Keratinocyte (primary cell): ENCODE results near the gene CLCN5. TPM values are rescaled to one million over a fixed set of nuclear protein-coding genes. Genes with fewer than 3 reads are reported as not detected.

Source experiments
- DNase-seq: peaks from one replicate; pipeline ENCODE4 v3.0.0-alpha.2; 2011; ENCODE audit warnings: low read depth, missing footprints, low spot score
- FAIRE-seq: peaks from 2 replicates; lab custom pipeline; 2011; peaks lifted over from hg19 to GRCh38; lab: Jason Lieb, UNC
- H2AFZ ChIP-seq: 2 replicates; pipeline ENCODE4 v1.6.0; 2012; ENCODE audit warnings: low read length, control low read depth, inconsistent platforms; ENCODE audit not compliant: control insufficient read depth
- H3K27ac ChIP-seq: 2 replicates; pipeline ENCODE4 v1.5.1; 2011; ENCODE audit warnings: low read length; ENCODE audit not compliant: control insufficient read depth, insufficient read depth
- H3K27me3 ChIP-seq: 3 replicates; pipeline ENCODE4 v1.6.0; 2011; ENCODE audit warnings: low read length; ENCODE audit not compliant: control insufficient read depth, insufficient read depth; ENCODE audit errors: extremely low read depth
- H3K36me3 ChIP-seq, 2 experiments: 2 replicates in 1 of 2; 3 replicates in 1 of 2; pipeline ENCODE4 v1.5.1; 2011; ENCODE audit warnings: low read length in 2 of 2, mild to moderate bottlenecking in 1 of 2; ENCODE audit not compliant: control insufficient read depth in 2 of 2, insufficient read depth in 2 of 2; ENCODE audit errors: extremely low read depth in 1 of 2
- H3K4me1 ChIP-seq: 3 replicates; pipeline ENCODE4 v1.5.1; 2011; ENCODE audit warnings: low read length; ENCODE audit not compliant: control insufficient read depth, insufficient read depth; ENCODE audit errors: extremely low read depth
- H3K4me2 ChIP-seq: 3 replicates; pipeline ENCODE4 v1.6.0; 2011; ENCODE audit warnings: low read depth, low read length; ENCODE audit not compliant: control insufficient read depth, insufficient read depth; ENCODE audit errors: extremely low read depth
- H3K4me3 ChIP-seq, 3 experiments: fragments of 200-600 bp in 1 of 3; sonication (generic) in 1 of 3; 2 replicates in 2 of 3; 3 replicates in 1 of 3; pipeline ENCODE4 v1.5.1; 2011 to 2016; ENCODE audit warnings: low read length in 3 of 3, mild to moderate bottlenecking in 3 of 3, control low read depth in 2 of 3, inconsistent platforms in 1 of 3, low read depth in 1 of 3, mixed read lengths in 1 of 3, mixed run types in 1 of 3, moderate library complexity in 1 of 3; ENCODE audit not compliant: control insufficient read depth in 2 of 3, insufficient read depth in 2 of 3; ENCODE audit errors: extremely low read depth in 1 of 3
- H3K79me2 ChIP-seq: 2 replicates; pipeline ENCODE4 v1.6.0; 2012; ENCODE audit warnings: low read length; ENCODE audit not compliant: control insufficient read depth, insufficient read depth
- H3K9ac ChIP-seq: 3 replicates; pipeline ENCODE4 v1.6.0; 2011; ENCODE audit warnings: low read length; ENCODE audit not compliant: control insufficient read depth, insufficient read depth; ENCODE audit errors: extremely low read depth
- H3K9me1 ChIP-seq: 3 replicates; pipeline ENCODE4 v1.6.0; 2011; ENCODE audit warnings: low read length; ENCODE audit not compliant: control insufficient read depth, insufficient read depth; ENCODE audit errors: extremely low read depth
- H3K9me3 ChIP-seq: 2 replicates; pipeline ENCODE4 v1.5.1; 2012; ENCODE audit warnings: low read depth, low read length; ENCODE audit not compliant: control insufficient read depth
- H4K20me1 ChIP-seq: 3 replicates; pipeline ENCODE4 v1.6.0; 2011; ENCODE audit warnings: low read length; ENCODE audit not compliant: control insufficient read depth, insufficient read depth; ENCODE audit errors: extremely low read depth
- CTCF ChIP-seq, 3 experiments: IDR thresholded peaks in 1 of 3; conservative IDR thresholded peaks in 1 of 3; optimal IDR thresholded peaks in 1 of 3; 2 replicates in 2 of 3; 3 replicates in 1 of 3; pipeline versions ENCODE3 to v1.5.1; 2011; ENCODE audit warnings: low read length in 3 of 3, mild to moderate bottlenecking in 3 of 3, moderate library complexity in 2 of 3, control low read depth in 1 of 3, inconsistent platforms in 1 of 3; ENCODE audit not compliant: insufficient read depth in 2 of 3; ENCODE audit errors: extremely low read depth in 1 of 3
- EZH2 ChIP-seq: IDR thresholded peaks from one replicate; pipeline ENCODE4 v1.6.1; 2012; ENCODE audit warnings: inconsistent platforms, mild to moderate bottlenecking, low read length, moderate library complexity
- dilution Hi-C: fragments of 300-500 bp; cut with MboI; formaldehyde crosslinking; loops from one replicate; pipeline ENCODE4 v1.7.0; 2020; ENCODE audit warnings: low sequenced_read_pairs; ENCODE audit not compliant: extremely low pct_ligation_motif_present
- polyA plus RNA-seq, 5 experiments: library from polyadenylated mRNA; depleted of rRNA in 3 of 5; stranded (reverse) in 3 of 5; stranded (forward) in 1 of 5; unstranded in 1 of 5; fragments of >200 nt; gene quantifications; 1 replicate in 1 of 5; 2 replicates in 3 of 5; 3 replicates in 1 of 5; pipeline versions ENCODE4 v1.2.1 to v1.2.3, GENCODE V29; 2011 to 2012; ENCODE audit warnings: missing spikeins in 2 of 5, low read depth in 1 of 5, low replicate concordance in 1 of 5

The CLCN5 gene
- polyA plus RNA-seq, 1 donor (not counting 4 experiments of a cell fraction or from before 2014, with no cell fraction given) = 3.9 TPM

DNA sequence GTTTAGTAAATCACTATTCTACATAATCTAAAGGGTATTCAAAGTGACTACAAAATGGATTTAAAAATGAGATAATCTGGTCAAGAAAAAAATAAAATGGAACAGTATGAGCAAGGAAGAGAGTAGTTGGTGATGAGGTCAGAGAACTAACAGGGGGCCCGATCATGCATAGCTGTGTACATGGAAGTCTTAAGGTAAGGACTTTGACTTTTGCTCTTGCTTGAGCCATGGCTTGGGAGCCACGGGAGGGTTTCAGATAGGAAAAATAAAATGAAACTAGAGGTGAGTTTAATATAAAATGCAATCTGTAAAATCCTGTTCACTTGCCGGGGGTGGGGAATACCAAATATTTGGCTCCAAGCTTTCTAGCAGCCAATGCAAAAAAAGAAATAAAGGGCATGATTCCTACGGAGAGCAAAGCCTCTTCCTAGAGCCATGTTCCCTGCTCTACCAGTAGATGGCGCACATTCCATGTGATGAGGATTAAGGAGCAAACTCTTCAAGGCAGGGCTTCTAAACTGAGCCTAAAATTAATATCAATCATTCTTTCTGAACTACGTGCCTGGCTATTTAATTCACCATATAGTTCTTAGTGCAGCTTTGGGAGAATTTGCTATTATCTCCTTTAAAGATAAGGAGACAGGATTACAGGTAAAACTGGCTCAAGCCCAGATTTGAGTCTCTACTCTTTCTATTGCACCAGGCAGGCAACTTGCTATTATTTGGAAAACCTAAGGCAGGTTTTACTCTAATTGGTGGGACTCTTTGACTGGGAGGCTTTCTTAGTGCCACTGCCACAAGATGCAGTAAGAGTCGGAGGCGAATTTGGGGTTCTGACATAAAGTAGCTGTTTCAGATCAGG, 6.8 kb upstream of the CLCN5 start:
- peak; percentile 63 for FAIRE-seq

GRCh38 chrX:49919617-49920016, 2.8 kb upstream of the CLCN5 start:
- H4K20me1 ChIP-seq = no peaks in the 10 kb centered on the region
- H3K9me1 ChIP-seq = no peaks in the 10 kb centered on the region
- no peak overlapping the region for H3K27ac ChIP-seq
- DNase-seq = no peak
- no peak for FAIRE-seq
- H3K4me2 ChIP-seq = no peak overlapping the region
- dilution Hi-C loops = no loop called here
- H2AFZ ChIP-seq = no peak overlapping the region
- no peaks in the 10 kb centered on the region for H3K9me3 ChIP-seq
- H3K27me3 ChIP-seq = no peaks in the 10 kb centered on the region
- H3K79me2 ChIP-seq = no peaks in the 10 kb centered on the region
- no peak overlapping the region for H3K9ac ChIP-seq
- no peaks in the 10 kb centered on the region for H3K4me1 ChIP-seq
- TF ChIP-seq EZH2 = no peak
- peak; percentile 74 to 85 (median 80) for TF ChIP-seq CTCF (optimal IDR thresholded peaks at IDR 0.05 in 1 of 3, IDR thresholded peaks at IDR 0.05 in 1 of 3, conservative IDR thresholded peaks at IDR 0.05 in 1 of 3; ENCODE audit: extremely low read depth in 1 of 3, insufficient read depth in 2 of 3, low read length in 3 of 3)
- no peak overlapping the region for H3K4me3 ChIP-seq
- H3K36me3 ChIP-seq = no peaks in the 10 kb centered on the region

More for the DNA sequence above, 6.8 kb upstream of the CLCN5 start:
- Histone ChIP-seq H3K9me1 (no peaks in the 10 kb centered on the region), H3K36me3 (no peaks in the 10 kb centered on the region), H4K20me1 (no peaks in the 10 kb centered on the region), H3K4me3 (no peak overlapping the region), H3K9ac (no peak overlapping the region), H2AFZ (no peak overlapping the region), H3K9me3 (no peaks in the 10 kb centered on the region), H3K79me2 (no peaks in the 10 kb centered on the region), H3K27ac (no peak overlapping the region), H3K4me2 (no peak overlapping the region), H3K27me3 (no peaks in the 10 kb centered on the region), H3K4me1 (no peaks in the 10 kb centered on the region)
- dilution Hi-C loops = no loop called here
- peak; percentile 11 for DNase-seq
- TF ChIP-seq CTCF (optimal IDR thresholded peaks at IDR 0.05 in 1 of 3, IDR thresholded peaks at IDR 0.05 in 1 of 3, conservative IDR thresholded peaks at IDR 0.05 in 1 of 3; ENCODE audit: extremely low read depth in 1 of 3, insufficient read depth in 2 of 3, low read length in 3 of 3) (peak; percentile 83 to 90 (median 87)), EZH2 (no peak)
